Measurements from ENCODE around the gene SMYD5. TPM values are rescaled to one million over a fixed set of nuclear protein-coding genes. Genes with fewer than 3 reads are reported as not detected.
A peak's percentile ranks its signal among the peaks of the same experiment; 100 is the strongest.

SMYD5 gene
- total and polyA plus RNA-seq, 7 experiments from 2014 or later, result 25.1 to 76.2 (median 32.5) TPM

DNA sequence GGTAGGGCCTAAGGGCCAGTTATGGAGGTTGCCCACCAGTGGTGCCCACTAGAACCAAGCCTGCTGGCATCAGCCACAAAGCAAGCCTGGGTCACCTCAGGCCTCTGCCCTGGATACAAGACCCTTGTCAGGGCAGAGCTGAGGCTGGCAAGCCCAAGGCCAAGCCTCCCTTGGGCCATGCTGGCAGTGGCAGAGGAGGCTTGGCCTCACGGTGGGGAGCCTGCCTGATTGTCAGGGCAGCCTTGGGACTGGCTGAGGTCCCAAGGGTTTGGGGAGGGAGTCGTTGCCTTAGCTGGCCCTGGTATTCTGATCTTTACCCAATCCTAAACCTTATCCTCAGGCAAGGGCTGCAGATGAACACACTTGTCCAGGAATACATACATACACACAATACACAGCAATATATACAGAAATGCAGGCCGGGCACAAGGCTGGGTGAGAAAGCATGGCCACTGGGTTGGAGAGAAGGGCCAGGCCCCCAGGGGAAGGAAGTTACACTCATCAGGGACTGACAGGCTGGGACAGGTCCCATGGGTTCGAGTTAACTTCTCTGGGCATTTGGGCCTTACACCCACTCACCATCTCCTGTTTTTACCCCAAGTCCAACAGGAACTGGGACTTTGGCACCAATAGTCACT is 41.1 kb downstream of the SMYD5 start:
- Mint-ChIP-seq H3K4me1 (peaks cover 0 to 18% (median 9%) of the 10 kb centered on the region in 7 donors), H3K4me3 (no peak overlapping the region), H3K36me3 (peaks cover 0 to 28% (median 13%) of the 10 kb centered on the region in 5 donors), H3K27me3 (no peaks in the 10 kb centered on the region), H3K9me3 (no peaks in the 10 kb centered on the region), H3K27ac (peak overlapping the region in 2 of 9 donors; percentile 20 to 21)
- H3K27ac ChIP-seq (ENCODE audit: low read depth, low read length), result no peak overlapping the region
- no peaks in the 10 kb centered on the region for H3K27me3 ChIP-seq (ENCODE audit: control insufficient read depth in 2 of 2, insufficient read depth in 2 of 2, low read length in 2 of 2)
- ATAC-seq, result no peak
- CTCF ChIA-PET, result no interaction called here
- no peaks in the 10 kb centered on the region for H3K9me3 ChIP-seq (ENCODE audit: control insufficient read depth in 2 of 3, low read length in 3 of 3)
- intact Hi-C loops (cut with micrococcal nuclease), result no loop called here
- no peak for DNase-seq
- POLR2A ChIA-PET, result interaction anchor here (1.1 kb wide), 2 partner anchors 8 to 21 kb away, joined by 3 to 4 read pairs; partner anchors contain the start of gene CCT7
- no peak overlapping the region for H3K4me3 ChIP-seq (ENCODE audit: low read length)
- H3K4me1 ChIP-seq (ENCODE audit: control insufficient read depth in 2 of 2, insufficient read depth in 2 of 2, low read length in 2 of 2), result peaks cover 0 to 6% of the 10 kb centered on the region in 2 donors
- peaks cover 8 to 62% (median 14%) of the 10 kb centered on the region in 3 experiments for H3K36me3 ChIP-seq (ENCODE audit: control insufficient read depth in 2 of 3, insufficient read depth in 3 of 3, low read length in 3 of 3)

DNA sequence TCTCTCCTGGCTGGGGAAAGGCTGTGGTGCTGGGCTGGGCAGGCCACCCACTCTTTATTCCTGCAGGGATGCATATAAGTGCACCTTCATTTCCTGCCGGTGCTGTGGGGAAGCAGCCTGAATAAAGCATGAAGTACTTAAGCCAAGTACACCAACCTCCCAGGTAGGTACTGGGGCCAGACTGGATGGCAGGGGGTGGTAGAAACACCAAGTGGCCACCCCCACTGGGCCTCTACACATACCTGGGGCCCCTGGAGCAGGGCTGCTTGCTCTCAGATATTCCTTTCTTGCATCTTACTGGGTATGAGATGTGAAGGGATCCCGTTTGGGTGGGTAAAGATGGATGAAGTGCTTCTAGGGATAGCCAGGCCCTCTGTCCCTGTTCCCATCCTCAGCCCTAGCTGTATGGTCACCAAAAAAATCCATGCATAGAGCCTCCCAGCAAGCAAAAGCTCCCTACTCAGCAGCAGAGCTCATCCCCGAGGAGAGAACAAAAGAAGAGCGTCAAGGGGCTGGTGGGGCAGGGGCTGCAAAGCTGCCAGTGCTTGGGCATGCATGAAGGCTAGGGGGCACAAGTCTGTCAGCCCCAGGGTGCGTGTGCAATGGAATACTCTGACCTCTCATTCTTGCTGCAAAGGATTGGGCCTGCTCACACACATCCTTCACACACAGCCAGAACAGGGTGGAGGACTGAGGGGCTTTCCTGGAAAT is 42.0 kb downstream of the SMYD5 start:
- no peak for DNase-seq
- Histone ChIP-seq H3K4me1 (ENCODE audit: control insufficient read depth in 2 of 2, insufficient read depth in 2 of 2, low read length in 2 of 2) (peaks cover 0 to 6% of the 10 kb centered on the region in 2 donors), H3K27ac (ENCODE audit: low read depth, low read length) (no peak overlapping the region), H3K27me3 (ENCODE audit: control insufficient read depth in 2 of 2, insufficient read depth in 2 of 2, low read length in 2 of 2) (no peaks in the 10 kb centered on the region), H3K36me3 (ENCODE audit: control insufficient read depth in 2 of 3, insufficient read depth in 3 of 3, low read length in 3 of 3) (peaks cover 5 to 58% (median 13%) of the 10 kb centered on the region in 3 experiments), H3K4me3 (ENCODE audit: low read length) (no peak overlapping the region), H3K9me3 (ENCODE audit: control insufficient read depth in 2 of 3, low read length in 3 of 3) (no peaks in the 10 kb centered on the region)
- Mint-ChIP-seq H3K4me3 (no peak overlapping the region), H3K36me3 (peaks cover 0 to 19% (median 6%) of the 10 kb centered on the region in 5 donors), H3K27ac (peak overlapping the region in 5 of 9 donors; percentile 0 to 45 (median 25)), H3K4me1 (peaks cover 0 to 18% (median 9%) of the 10 kb centered on the region in 7 donors), H3K27me3 (no peaks in the 10 kb centered on the region), H3K9me3 (no peaks in the 10 kb centered on the region)
- intact Hi-C loops (cut with micrococcal nuclease), result no loop called here
- CTCF ChIA-PET, result no interaction called here
- no peak for ATAC-seq
- POLR2A ChIA-PET, result no interaction called here

DNA sequence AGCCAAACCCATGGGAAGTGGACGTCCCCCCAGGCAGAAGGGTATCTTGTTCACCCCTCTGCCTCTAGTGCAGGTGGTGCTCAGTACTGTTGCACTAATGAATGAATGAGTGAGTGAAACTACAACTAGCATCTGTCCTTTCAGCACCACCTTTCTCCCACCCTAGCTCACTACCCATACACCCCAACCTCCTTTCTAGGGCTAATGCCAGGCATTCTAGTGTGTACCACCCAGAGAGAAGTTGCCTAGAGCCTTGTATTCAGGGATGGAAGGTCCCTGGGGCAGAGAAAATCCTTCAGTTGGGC is 42.5 kb downstream of the SMYD5 start:
- ChIA-PET POLR2A (no interaction called here), CTCF (no interaction called here)
- H3K36me3 Mint-ChIP-seq, result peaks cover 0 to 18% (median 5%) of the 10 kb centered on the region in 5 donors

DNA sequence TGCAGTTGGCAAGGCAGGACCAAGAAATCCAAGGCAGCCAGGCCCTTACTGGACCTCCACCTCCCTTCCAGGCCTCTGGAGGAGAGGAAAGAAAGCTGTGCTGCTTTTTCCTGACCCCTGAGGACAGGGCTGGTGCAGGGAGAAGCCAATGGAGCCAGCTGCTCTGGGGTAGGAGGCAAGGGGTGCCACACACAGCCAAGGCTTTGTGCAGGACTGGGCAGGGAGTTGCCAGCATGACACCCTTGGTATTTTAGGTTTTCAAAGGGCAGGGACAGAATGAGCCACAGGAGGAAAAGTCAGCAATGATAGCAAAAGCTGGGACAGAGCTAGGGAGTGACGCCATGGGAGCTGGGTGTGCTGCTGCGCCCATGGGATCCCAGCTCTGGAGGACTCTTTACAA is 43.0 kb downstream of the SMYD5 start:
- no peaks in the 10 kb centered on the region for H3K9me3 ChIP-seq (ENCODE audit: control insufficient read depth in 2 of 3, low read length in 3 of 3)
- H3K27ac ChIP-seq (ENCODE audit: low read depth, low read length), result no peak overlapping the region
- ChIA-PET CTCF (no interaction called here), POLR2A (interaction anchor here (1.1 kb wide), 1 partner anchor 23 kb away, joined by 3 read pairs; no protein-coding TSS in a partner anchor)
- DNase-seq, result no peak
- peaks cover 5 to 53% (median 10%) of the 10 kb centered on the region in 3 experiments for H3K36me3 ChIP-seq (ENCODE audit: control insufficient read depth in 2 of 3, insufficient read depth in 3 of 3, low read length in 3 of 3)
- peaks cover 0 to 6% of the 10 kb centered on the region in 2 donors for H3K4me1 ChIP-seq (ENCODE audit: control insufficient read depth in 2 of 2, insufficient read depth in 2 of 2, low read length in 2 of 2)
- H3K27me3 Mint-ChIP-seq, result no peaks in the 10 kb centered on the region
- no peaks in the 10 kb centered on the region for H3K27me3 ChIP-seq (ENCODE audit: control insufficient read depth in 2 of 2, insufficient read depth in 2 of 2, low read length in 2 of 2)
- no peak for ATAC-seq
- H3K4me3 Mint-ChIP-seq, result no peak overlapping the region
- H3K27ac Mint-ChIP-seq, result peak overlapping the region in 4 of 9 donors; percentile 19 to 77 (median 46)
- H3K36me3 Mint-ChIP-seq, result peaks cover 0 to 18% (median 4%) of the 10 kb centered on the region in 5 donors
- intact Hi-C loops (cut with micrococcal nuclease), result no loop called here
- H3K9me3 Mint-ChIP-seq, result no peaks in the 10 kb centered on the region
- peaks cover 0 to 18% (median 9%) of the 10 kb centered on the region in 7 donors for H3K4me1 Mint-ChIP-seq
- no peak overlapping the region for H3K4me3 ChIP-seq (ENCODE audit: low read length)

More for the DNA sequence above, 42.5 kb downstream of the SMYD5 start:
- ATAC-seq, result no peak
- H3K27ac Mint-ChIP-seq, result peak overlapping the region in 4 of 9 donors; percentile 19 to 77 (median 48)
- DNase-seq, result no peak
- H3K4me1 Mint-ChIP-seq, result peaks cover 0 to 18% (median 9%) of the 10 kb centered on the region in 7 donors
- no peaks in the 10 kb centered on the region for H3K27me3 Mint-ChIP-seq
- H3K27ac ChIP-seq (ENCODE audit: low read depth, low read length), result no peak overlapping the region
- no peaks in the 10 kb centered on the region for H3K9me3 ChIP-seq (ENCODE audit: control insufficient read depth in 2 of 3, low read length in 3 of 3)
- peaks cover 5 to 57% (median 13%) of the 10 kb centered on the region in 3 experiments for H3K36me3 ChIP-seq (ENCODE audit: control insufficient read depth in 2 of 3, insufficient read depth in 3 of 3, low read length in 3 of 3)
- H3K4me3 Mint-ChIP-seq, result no peak overlapping the region
- no peak overlapping the region for H3K4me3 ChIP-seq (ENCODE audit: low read length)
- intact Hi-C loops (cut with micrococcal nuclease), result no loop called here
- H3K9me3 Mint-ChIP-seq, result no peaks in the 10 kb centered on the region
- peaks cover 0 to 6% of the 10 kb centered on the region in 2 donors for H3K4me1 ChIP-seq (ENCODE audit: control insufficient read depth in 2 of 2, insufficient read depth in 2 of 2, low read length in 2 of 2)
- H3K27me3 ChIP-seq (ENCODE audit: control insufficient read depth in 2 of 2, insufficient read depth in 2 of 2, low read length in 2 of 2), result no peaks in the 10 kb centered on the region

GRCh38 chr2:73257425-73258125 is 43.5 kb downstream of the SMYD5 start:
- Histone ChIP-seq H3K4me1 (ENCODE audit: control insufficient read depth in 2 of 2, insufficient read depth in 2 of 2, low read length in 2 of 2) (peaks cover 0 to 6% of the 10 kb centered on the region in 2 donors), H3K27me3 (ENCODE audit: control insufficient read depth in 2 of 2, insufficient read depth in 2 of 2, low read length in 2 of 2) (no peaks in the 10 kb centered on the region), H3K4me3 (ENCODE audit: low read length) (no peak overlapping the region), H3K36me3 (ENCODE audit: control insufficient read depth in 2 of 3, insufficient read depth in 3 of 3, low read length in 3 of 3) (peaks cover 2 to 48% (median 10%) of the 10 kb centered on the region in 3 experiments), H3K9me3 (ENCODE audit: control insufficient read depth in 2 of 3, low read length in 3 of 3) (no peaks in the 10 kb centered on the region), H3K27ac (ENCODE audit: low read depth, low read length) (no peak overlapping the region)
- peak overlapping the region in 3 of 9 donors; percentile 19 to 65 (median 43) for H3K27ac Mint-ChIP-seq
- H3K36me3 Mint-ChIP-seq, result peaks cover 0 to 18% (median 0%) of the 10 kb centered on the region in 5 donors
- H3K4me1 Mint-ChIP-seq, result peaks cover 0 to 18% (median 9%) of the 10 kb centered on the region in 7 donors
- CTCF ChIA-PET, result interaction anchor here (0.6 kb wide), 1 partner anchor 32 kb away, joined by 4 read pairs; no protein-coding TSS in a partner anchor
- H3K4me3 Mint-ChIP-seq, result no peak overlapping the region
- peak in 5 of 9 donors; percentile 11 to 25 (median 17) for DNase-seq
- H3K9me3 Mint-ChIP-seq, result no peaks in the 10 kb centered on the region
- no peaks in the 10 kb centered on the region for H3K27me3 Mint-ChIP-seq
- POLR2A ChIA-PET, result interaction anchor here (1.1 kb wide), 1 partner anchor 24 kb away, joined by 3 read pairs; no protein-coding TSS in a partner anchor
- intact Hi-C loops (cut with micrococcal nuclease), result no loop called here
- ATAC-seq, result peak; percentile 23

DNA sequence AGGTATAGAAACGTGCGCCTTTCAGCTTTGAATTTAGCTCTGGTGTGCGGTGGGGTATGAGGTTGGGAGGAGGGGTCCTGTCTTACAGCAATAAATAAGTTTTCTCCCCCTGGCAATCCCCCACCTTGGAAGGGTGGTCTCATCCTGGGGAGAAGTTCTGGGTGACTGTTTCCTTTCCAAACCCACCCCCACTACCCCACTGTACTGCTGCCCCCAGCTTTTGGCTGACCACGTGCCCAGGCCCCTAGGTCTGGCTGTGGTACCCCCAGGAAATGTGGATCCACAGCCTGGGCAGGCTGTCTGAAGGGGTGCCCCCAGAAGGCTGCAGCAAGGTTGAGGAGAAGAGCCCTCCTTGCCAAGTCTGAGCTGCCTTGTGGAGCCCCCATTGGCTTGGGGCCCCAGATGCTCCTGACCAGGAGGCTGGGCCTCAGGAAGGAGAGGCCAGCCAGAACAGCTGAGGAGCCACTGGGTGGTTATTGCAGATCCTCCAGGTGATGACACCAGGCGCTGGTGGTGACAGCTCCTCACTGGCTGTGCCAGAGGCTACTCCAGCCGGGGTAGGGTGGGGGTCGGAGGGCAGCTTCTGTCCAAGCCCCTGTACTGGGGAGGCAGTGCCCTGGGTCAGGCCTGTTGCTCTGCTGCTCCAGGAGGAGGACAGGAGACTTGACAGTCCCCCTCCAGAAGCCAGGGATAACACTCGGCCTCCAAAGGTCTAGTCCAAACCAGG is 44.3 kb downstream of the SMYD5 start:
- Mint-ChIP-seq H3K9me3 (no peaks in the 10 kb centered on the region), H3K4me1 (peaks cover 0 to 18% (median 9%) of the 10 kb centered on the region in 7 donors), H3K27me3 (no peaks in the 10 kb centered on the region), H3K4me3 (no peak overlapping the region), H3K36me3 (peaks cover 0 to 10% (median 0%) of the 10 kb centered on the region in 5 donors), H3K27ac (peak overlapping the region in 2 of 9 donors; percentile 14 to 25)
- no peak for DNase-seq
- POLR2A ChIA-PET, result no interaction called here
- Histone ChIP-seq H3K36me3 (ENCODE audit: control insufficient read depth in 2 of 3, insufficient read depth in 3 of 3, low read length in 3 of 3) (peaks cover 0 to 45% (median 9%) of the 10 kb centered on the region in 3 experiments), H3K4me1 (ENCODE audit: control insufficient read depth in 2 of 2, insufficient read depth in 2 of 2, low read length in 2 of 2) (peaks cover 0 to 6% of the 10 kb centered on the region in 2 donors), H3K27me3 (ENCODE audit: control insufficient read depth in 2 of 2, insufficient read depth in 2 of 2, low read length in 2 of 2) (no peaks in the 10 kb centered on the region), H3K9me3 (ENCODE audit: control insufficient read depth in 2 of 3, low read length in 3 of 3) (no peaks in the 10 kb centered on the region), H3K27ac (ENCODE audit: low read depth, low read length) (no peak overlapping the region), H3K4me3 (ENCODE audit: low read length) (no peak overlapping the region)
- ATAC-seq, result no peak
- intact Hi-C loops (cut with micrococcal nuclease), result no loop called here
- CTCF ChIA-PET, result interaction anchor here (0.6 kb wide), 1 partner anchor 31 kb away, joined by 4 read pairs; no protein-coding TSS in a partner anchor

Data from naive thymus-derived CD4-positive, alpha-beta T cell (primary cell).